Measurements from ENCODE around the gene PRELID3B.

PRELID3B gene

GRCh38 chr20:59018817-59019216 is 23.8 kb downstream of the PRELID3B start:
- Histone ChIP-seq H3K79me1 (ENCODE audit: low read length) (no peaks in the 10 kb centered on the region), H3K18ac (ENCODE audit: low read length) (no peak overlapping the region), H4K8ac (ENCODE audit: low read depth, low read length) (no peak overlapping the region), H3K23ac (ENCODE audit: low read length) (no peak overlapping the region), H3K36me3 (ENCODE audit: control insufficient read depth, insufficient read depth, low read length) (no peaks in the 10 kb centered on the region), H3K79me2 (ENCODE audit: control insufficient read depth, insufficient read depth, low read length) (no peaks in the 10 kb centered on the region), H3K4me1 (ENCODE audit: control insufficient read depth, low read depth, low read length) (no peaks in the 10 kb centered on the region), H2BK15ac (replicated peaks; ENCODE audit: low read depth) (no peak overlapping the region), H3K9ac (ENCODE audit: low read length) (no peak overlapping the region), H2BK120ac (ENCODE audit: low read depth, low read length) (no peak overlapping the region), H2AK5ac (ENCODE audit: low read length) (no peak overlapping the region), H3K4me2 (ENCODE audit: low read length) (no peak overlapping the region), H3K56ac (ENCODE audit: low read length) (no peak overlapping the region), H2BK5ac (ENCODE audit: low read length) (no peak overlapping the region), H3K27ac (ENCODE audit: low read depth, low read length) (no peak overlapping the region), H3K27me3 (ENCODE audit: insufficient read depth, low read length, poor library complexity) (no peaks in the 10 kb centered on the region), H3K4me3 (ENCODE audit: low read length) (no peak overlapping the region), H3K4ac (ENCODE audit: low read depth, low read length) (no peak overlapping the region), H4K5ac (ENCODE audit: low read length) (no peak overlapping the region)
- WGBS (ENCODE audit: extremely low coverage, insufficient coverage, low lambda C conversion rate): no CpG with 5 or more reads among the region's 10 CpGs
- no peak for DNase-seq

GRCh38 chr20:59017493-59018231 is 24.9 kb downstream of the PRELID3B start:
- Histone ChIP-seq H2AK5ac (ENCODE audit: low read length) (no peak overlapping the region), H3K27me3 (ENCODE audit: insufficient read depth, low read length, poor library complexity) (no peaks in the 10 kb centered on the region), H3K9ac (ENCODE audit: low read length) (no peak overlapping the region), H3K56ac (ENCODE audit: low read length) (no peak overlapping the region), H4K5ac (ENCODE audit: low read length) (no peak overlapping the region), H3K4ac (ENCODE audit: low read depth, low read length) (no peak overlapping the region), H3K27ac (ENCODE audit: low read depth, low read length) (no peak overlapping the region), H2BK120ac (ENCODE audit: low read depth, low read length) (no peak overlapping the region), H3K4me1 (ENCODE audit: control insufficient read depth, low read depth, low read length) (no peaks in the 10 kb centered on the region), H3K79me1 (ENCODE audit: low read length) (no peaks in the 10 kb centered on the region), H2BK5ac (ENCODE audit: low read length) (no peak overlapping the region), H3K23ac (ENCODE audit: low read length) (no peak overlapping the region), H4K8ac (ENCODE audit: low read depth, low read length) (no peak overlapping the region), H3K18ac (ENCODE audit: low read length) (no peak overlapping the region), H3K79me2 (ENCODE audit: control insufficient read depth, insufficient read depth, low read length) (no peaks in the 10 kb centered on the region), H2BK15ac (replicated peaks; ENCODE audit: low read depth) (no peak overlapping the region), H3K4me3 (ENCODE audit: low read length) (no peak overlapping the region), H3K36me3 (ENCODE audit: control insufficient read depth, insufficient read depth, low read length) (no peaks in the 10 kb centered on the region), H3K4me2 (ENCODE audit: low read length) (no peak overlapping the region)
- WGBS (ENCODE audit: extremely low coverage, insufficient coverage, low lambda C conversion rate): no CpG with 5 or more reads among the region's 16 CpGs
- no peak for DNase-seq

GRCh38 chr20:59016795-59017492 is 25.6 kb downstream of the PRELID3B start:
- H3K79me1 ChIP-seq (ENCODE audit: low read length): no peaks in the 10 kb centered on the region
- no peak overlapping the region for H3K4ac ChIP-seq (ENCODE audit: low read depth, low read length)
- no peak overlapping the region for H3K9ac ChIP-seq (ENCODE audit: low read length)
- no peak overlapping the region for H4K8ac ChIP-seq (ENCODE audit: low read depth, low read length)
- no peak overlapping the region for H3K18ac ChIP-seq (ENCODE audit: low read length)
- no peak overlapping the region for H2BK15ac ChIP-seq (replicated peaks; ENCODE audit: low read depth)
- no peak overlapping the region for H3K4me2 ChIP-seq (ENCODE audit: low read length)
- WGBS (ENCODE audit: extremely low coverage, insufficient coverage, low lambda C conversion rate): no CpG with 5 or more reads among the region's 4 CpGs
- no peak overlapping the region for H2AK5ac ChIP-seq (ENCODE audit: low read length)
- no peaks in the 10 kb centered on the region for H3K79me2 ChIP-seq (ENCODE audit: control insufficient read depth, insufficient read depth, low read length)
- DNase-seq: no peak
- no peak overlapping the region for H2BK120ac ChIP-seq (ENCODE audit: low read depth, low read length)
- no peak overlapping the region for H3K23ac ChIP-seq (ENCODE audit: low read length)
- H4K5ac ChIP-seq (ENCODE audit: low read length): no peak overlapping the region
- no peak overlapping the region for H3K27ac ChIP-seq (ENCODE audit: low read depth, low read length)
- H3K4me1 ChIP-seq (ENCODE audit: control insufficient read depth, low read depth, low read length): no peaks in the 10 kb centered on the region
- H2BK5ac ChIP-seq (ENCODE audit: low read length): no peak overlapping the region
- H3K56ac ChIP-seq (ENCODE audit: low read length): no peak overlapping the region
- H3K4me3 ChIP-seq (ENCODE audit: low read length): no peak overlapping the region
- no peaks in the 10 kb centered on the region for H3K27me3 ChIP-seq (ENCODE audit: insufficient read depth, low read length, poor library complexity)
- no peaks in the 10 kb centered on the region for H3K36me3 ChIP-seq (ENCODE audit: control insufficient read depth, insufficient read depth, low read length)

GRCh38 chr20:59015812-59016711 is 26.5 kb downstream of the PRELID3B start:
- H2BK120ac ChIP-seq (ENCODE audit: low read depth, low read length): no peak overlapping the region
- no peaks in the 10 kb centered on the region for H3K79me1 ChIP-seq (ENCODE audit: low read length)
- H3K4ac ChIP-seq (ENCODE audit: low read depth, low read length): no peak overlapping the region
- H3K79me2 ChIP-seq (ENCODE audit: control insufficient read depth, insufficient read depth, low read length): no peaks in the 10 kb centered on the region
- WGBS (ENCODE audit: extremely low coverage, insufficient coverage, low lambda C conversion rate): no CpG with 5 or more reads among the region's 16 CpGs
- H2AK5ac ChIP-seq (ENCODE audit: low read length): no peak overlapping the region
- H3K27me3 ChIP-seq (ENCODE audit: insufficient read depth, low read length, poor library complexity): no peaks in the 10 kb centered on the region
- H2BK15ac ChIP-seq (replicated peaks; ENCODE audit: low read depth): no peak overlapping the region
- H4K8ac ChIP-seq (ENCODE audit: low read depth, low read length): no peak overlapping the region
- no peak overlapping the region for H3K56ac ChIP-seq (ENCODE audit: low read length)
- no peak overlapping the region for H3K4me2 ChIP-seq (ENCODE audit: low read length)
- H3K18ac ChIP-seq (ENCODE audit: low read length): no peak overlapping the region
- no peaks in the 10 kb centered on the region for H3K36me3 ChIP-seq (ENCODE audit: control insufficient read depth, insufficient read depth, low read length)
- H3K4me1 ChIP-seq (ENCODE audit: control insufficient read depth, low read depth, low read length): peaks cover 2% of the 10 kb centered on the region
- no peak overlapping the region for H3K23ac ChIP-seq (ENCODE audit: low read length)
- no peak overlapping the region for H3K9ac ChIP-seq (ENCODE audit: low read length)
- no peak overlapping the region for H2BK5ac ChIP-seq (ENCODE audit: low read length)
- no peak overlapping the region for H3K4me3 ChIP-seq (ENCODE audit: low read length)
- no peak overlapping the region for H4K5ac ChIP-seq (ENCODE audit: low read length)
- DNase-seq: no peak
- H3K27ac ChIP-seq (ENCODE audit: low read depth, low read length): no peak overlapping the region

GRCh38 chr20:59015411-59015810 is 27.2 kb downstream of the PRELID3B start:
- H2BK5ac ChIP-seq (ENCODE audit: low read length): no peak overlapping the region
- H4K5ac ChIP-seq (ENCODE audit: low read length): no peak overlapping the region
- H4K8ac ChIP-seq (ENCODE audit: low read depth, low read length): no peak overlapping the region
- H3K4me2 ChIP-seq (ENCODE audit: low read length): no peak overlapping the region
- no peak overlapping the region for H3K4me3 ChIP-seq (ENCODE audit: low read length)
- no peak overlapping the region for H3K4ac ChIP-seq (ENCODE audit: low read depth, low read length)
- H3K27me3 ChIP-seq (ENCODE audit: insufficient read depth, low read length, poor library complexity): no peaks in the 10 kb centered on the region
- H2BK120ac ChIP-seq (ENCODE audit: low read depth, low read length): no peak overlapping the region
- no peaks in the 10 kb centered on the region for H3K36me3 ChIP-seq (ENCODE audit: control insufficient read depth, insufficient read depth, low read length)
- no peak overlapping the region for H2AK5ac ChIP-seq (ENCODE audit: low read length)
- H3K79me2 ChIP-seq (ENCODE audit: control insufficient read depth, insufficient read depth, low read length): no peaks in the 10 kb centered on the region
- H3K27ac ChIP-seq (ENCODE audit: low read depth, low read length): no peak overlapping the region
- H3K18ac ChIP-seq (ENCODE audit: low read length): no peak overlapping the region
- H3K4me1 ChIP-seq (ENCODE audit: control insufficient read depth, low read depth, low read length): peaks cover 3% of the 10 kb centered on the region
- no peak for DNase-seq
- no peaks in the 10 kb centered on the region for H3K79me1 ChIP-seq (ENCODE audit: low read length)
- WGBS (ENCODE audit: extremely low coverage, insufficient coverage, low lambda C conversion rate): no CpG with 5 or more reads among the region's 16 CpGs
- H3K56ac ChIP-seq (ENCODE audit: low read length): no peak overlapping the region
- no peak overlapping the region for H2BK15ac ChIP-seq (replicated peaks; ENCODE audit: low read depth)
- H3K9ac ChIP-seq (ENCODE audit: low read length): no peak overlapping the region
- no peak overlapping the region for H3K23ac ChIP-seq (ENCODE audit: low read length)

Data from mesendoderm (in vitro differentiated cells).